Spleen (tissue), 7 donors: ENCODE results near the gene LRP10.

ENCODE experiments used
- CTCF ChIP-seq, 11 experiments: fragments of 200-600 bp in 7 of 11; fragments of 450-650 bp in 4 of 11; sonication (generic) in 4 of 11; IDR thresholded peaks in 8 of 11; conservative IDR thresholded peaks in 3 of 11; 1 replicate in 7 of 11; 2 replicates in 4 of 11; pipeline versions ENCODE4 v1.4.0 to v1.8.0; 2016 to 2021; ENCODE audit warnings: antibody characterized with exemption in 11 of 11, inconsistent platforms in 4 of 11, mild to moderate bottlenecking in 1 of 11
- POLR2A ChIP-seq, 3 donors: fragments of 450-650 bp; IDR thresholded peaks; one replicate each; pipeline ENCODE4 v1.5.1; 2017; ENCODE audit warnings: antibody characterized with exemption in 3 of 3, mild to moderate bottlenecking in 1 of 3
- donor health status: DM: no; HTN: no; CAD: no; lungs with moderate emphysema.
- donor health status: DM: no; HTN: no; CAD: no.
- donor health status: DM: no; HTN: no; CAD: no.

GRCh38 chr14:22893706-22894105, 22.2 kb downstream of the LRP10 start:
- no peak for TF ChIP-seq CTCF (IDR thresholded peaks at IDR 0.05 in 8 of 11, conservative IDR thresholded peaks at IDR 0.05 in 3 of 11)
- no peak for TF ChIP-seq POLR2A (IDR thresholded peaks at IDR 0.05)
